NT2/D1 (cell line): ENCODE data around the gene CA12.

ENCODE experiments used
- YY1 ChIP-seq: IDR thresholded peaks from 2 replicates; pipeline ENCODE4 v1.6.1; 2011; ENCODE audit not compliant: insufficient read length, insufficient read depth
- ZNF274 ChIP-seq: IDR thresholded peaks from 2 replicates; pipeline ENCODE4 v1.6.1; 2011; ENCODE audit warnings: mild to moderate bottlenecking, low read depth, low read length

GRCh38 chr15:63390689-63391088 is 9.0 kb upstream of the CA12 start:
- TF ChIP-seq YY1 (no peak), ZNF274 (no peak)
